Anterior cingulate cortex (tissue), 58 donors: Measurements from ENCODE around the gene SPRR3.
"Not testable (repeated sequence)": the region's sequence is repeated elsewhere in the genome, so short reads cannot be mapped to it uniquely, and the experiment has no call there.

Experiments used
- DNase-seq, 58 donors: peaks; one replicate each; lab custom pipeline; 2025; lab: John Stamatoyannopoulos, UW

Gene SPRR3

DNA sequence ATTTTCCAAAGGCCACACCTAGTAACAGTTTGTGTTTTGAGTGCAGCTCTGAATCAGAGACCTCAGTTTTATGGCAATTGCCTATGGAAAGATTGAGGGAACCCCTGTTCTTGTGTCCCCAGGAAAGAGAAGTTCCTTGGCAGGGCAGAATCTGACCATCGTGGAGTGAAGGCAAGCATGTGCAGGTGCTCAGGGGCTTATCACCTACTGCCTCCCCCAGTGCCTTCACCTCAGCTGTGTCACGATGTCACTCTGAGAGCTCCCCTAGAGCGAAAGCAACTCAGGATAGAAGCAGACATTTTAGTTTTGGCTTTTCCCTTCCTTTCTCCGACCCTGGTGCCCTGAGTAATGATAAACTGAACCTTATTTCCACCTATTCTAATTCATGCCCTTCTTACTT is 19.5 kb upstream of the SPRR3 start:
- DNase-seq = no peak

DNA sequence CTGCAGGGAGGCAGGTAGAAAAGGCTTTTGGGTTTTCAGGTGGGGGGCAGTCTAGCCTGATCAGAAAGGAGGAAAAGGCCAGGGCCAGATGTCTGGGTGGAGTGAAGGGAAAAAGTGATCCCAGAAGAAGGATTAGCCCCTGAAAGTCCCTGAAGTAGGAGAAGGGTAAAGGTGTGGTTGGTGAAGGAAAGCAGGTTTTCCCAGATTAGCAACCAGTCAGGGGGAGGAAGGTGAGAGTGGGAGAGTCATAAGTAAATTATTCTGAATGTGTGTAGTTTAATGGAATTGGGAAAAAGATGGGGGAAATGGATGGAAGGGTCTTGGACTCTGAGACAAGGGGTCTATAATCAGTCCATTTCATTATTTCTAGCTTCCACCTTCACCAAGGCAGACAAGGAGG is 18.3 kb upstream of the SPRR3 start:
- no peak for DNase-seq

DNA sequence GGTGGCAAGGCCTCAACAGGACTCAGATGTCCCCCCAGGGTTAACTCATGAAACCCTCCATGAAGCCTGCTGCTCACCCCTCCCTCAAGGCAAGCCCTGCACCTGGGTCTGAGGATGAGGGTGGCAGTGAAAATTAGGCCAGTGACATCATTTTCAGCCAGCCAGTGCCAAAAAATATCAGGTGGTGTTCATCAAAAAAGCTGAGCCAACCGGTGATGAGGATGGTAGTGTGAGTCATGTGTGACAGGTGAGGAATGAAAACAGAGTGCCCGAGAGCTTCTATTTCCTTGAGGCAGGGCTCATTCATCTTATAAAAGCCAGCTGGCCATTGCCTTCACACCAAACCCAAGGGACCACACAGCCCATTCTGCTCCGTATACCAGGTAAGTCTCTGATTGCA is 17.8 kb upstream of the SPRR3 start, which contains the start of gene SPRR1A:
SPRR1A (plus strand) TSS at position 339 of the 400 bp plus-strand sequence. CDS start 1,150 bp downstream, outside the sequence.
- DNase-seq = no peak

GRCh38 chr1:152986578-152986977 is 15.0 kb upstream of the SPRR3 start:
- DNase-seq = no peak

DNA sequence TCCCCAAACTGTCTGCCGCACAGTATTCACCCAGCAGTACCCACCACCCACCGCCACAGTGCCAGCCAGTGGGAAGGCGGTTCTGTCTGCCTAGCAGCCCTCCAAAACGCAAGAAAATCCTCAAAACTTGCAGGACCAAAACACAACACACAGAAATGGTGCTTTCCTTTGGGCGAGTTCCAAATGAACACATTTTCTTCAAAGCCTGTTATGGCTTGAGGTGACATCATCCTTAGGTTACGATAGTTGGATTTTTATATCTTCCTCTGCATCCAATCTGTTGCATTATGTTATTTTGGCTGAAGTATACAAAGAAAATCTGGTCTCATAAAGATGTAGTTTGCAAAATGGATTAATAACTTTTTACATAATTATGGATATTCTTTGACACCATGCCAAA is 8.4 kb upstream of the SPRR3 start:
- DNase-seq = peak in 1 of 58 donors; percentile 7

DNA sequence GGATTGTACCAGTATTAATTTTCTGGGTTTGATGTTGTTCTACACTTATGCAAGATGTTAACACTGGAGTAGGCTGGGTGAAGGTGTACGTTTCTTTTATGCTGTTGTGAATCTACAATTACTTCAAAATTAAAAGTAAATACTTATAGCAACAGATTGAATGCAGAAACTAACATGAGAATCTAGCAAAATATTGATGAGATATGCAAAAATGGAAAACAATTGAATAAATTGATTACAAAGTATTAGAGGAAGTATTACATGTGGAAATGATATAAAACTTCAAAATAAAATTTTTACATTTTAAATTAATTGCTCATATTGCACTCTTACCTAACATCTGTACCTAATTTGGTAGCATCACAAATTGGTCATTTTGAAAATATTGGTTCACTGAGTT is 5.7 kb upstream of the SPRR3 start:
- no peak for DNase-seq

GRCh38 chr1:152996633-152997400 is 4.7 kb upstream of the SPRR3 start:
- peak in 12 of 58 donors; percentile 1 to 30 (median 6) for DNase-seq

- no peak for DNase-seq
Measured at GRCh38 chr1:152997901-152998300, 3.6 kb upstream of the SPRR3 start.

- DNase-seq = no peak
Measured at GRCh38 chr1:152998476-152998875, 3.1 kb upstream of the SPRR3 start.

- no peak for DNase-seq
Measured at GRCh38 chr1:152999818-153000217, 1.7 kb upstream of the SPRR3 start.

DNA sequence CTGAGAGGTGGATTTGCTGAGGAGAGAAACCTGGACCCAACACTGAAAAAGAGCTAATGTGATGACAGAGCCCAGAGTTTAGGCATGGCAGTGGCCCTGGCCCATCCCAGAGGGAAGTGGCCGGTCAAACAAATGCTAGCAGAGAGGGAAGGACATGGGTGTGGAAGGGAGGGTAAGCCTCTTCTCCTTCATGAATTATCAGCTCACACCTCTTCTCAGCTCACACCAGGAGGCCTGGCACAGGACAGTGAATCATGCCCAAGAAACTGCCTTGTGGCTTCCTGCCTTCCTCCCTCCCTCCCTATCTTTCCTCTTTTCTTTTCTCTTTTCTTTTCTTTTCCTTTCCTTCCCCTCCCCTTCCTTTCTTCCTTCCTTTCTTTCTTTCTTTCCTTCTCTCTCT is 1.3 kb upstream of the SPRR3 start:
- DNase-seq = no peak

DNA sequence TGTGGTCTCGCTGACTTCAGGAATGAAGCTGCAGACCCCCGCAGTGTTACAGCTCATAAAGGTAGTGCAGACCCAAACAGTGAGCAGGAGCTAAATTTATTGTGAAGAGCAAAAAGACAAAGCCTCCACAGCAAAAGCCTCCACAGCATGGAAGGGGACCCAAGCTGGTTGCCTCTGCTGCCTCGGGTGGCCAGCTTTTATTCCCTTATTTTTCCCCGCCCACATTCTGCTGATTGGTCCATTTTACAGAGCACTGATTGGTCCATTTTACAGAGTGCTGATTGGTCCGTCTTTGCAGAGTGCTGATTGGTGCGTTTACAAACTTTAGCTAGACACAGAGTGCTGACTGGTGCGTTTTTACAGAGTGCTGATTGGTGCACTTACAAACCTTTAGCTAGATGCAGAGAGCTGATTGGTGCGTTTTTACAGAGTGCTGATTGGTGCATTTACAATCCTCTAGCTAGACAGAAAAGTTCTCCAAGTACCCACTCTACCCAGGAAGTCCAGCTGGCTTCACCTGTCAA is 9.7 kb downstream of the SPRR3 start:
- not testable (repeated sequence) for DNase-seq

GRCh38 chr1:153021829-153022228 is 20.3 kb downstream of the SPRR3 start:
- DNase-seq = not testable (repeated sequence)

DNA sequence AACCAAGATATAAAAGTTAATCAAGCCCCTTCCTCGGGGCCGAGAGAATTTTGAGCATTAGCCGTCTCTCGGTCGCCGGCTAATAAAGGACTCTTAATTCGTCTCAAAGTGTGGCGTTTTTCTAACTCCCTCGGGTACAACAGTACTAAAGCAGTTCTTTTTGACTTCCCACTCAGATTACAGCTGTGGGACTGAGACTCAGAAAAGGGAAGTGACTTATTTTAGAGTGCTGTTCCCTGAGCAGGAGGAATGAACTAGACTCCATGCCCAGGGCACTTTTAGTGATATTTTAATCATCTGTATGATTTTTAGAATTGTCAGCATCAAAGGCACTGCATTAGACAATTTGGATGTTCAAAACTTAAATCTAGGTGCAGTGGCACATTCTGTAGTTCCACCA is 20.8 kb downstream of the SPRR3 start:
- DNase-seq = not testable (repeated sequence)

- no peak for DNase-seq
Measured at GRCh38 chr1:153023109-153023508, 21.6 kb downstream of the SPRR3 start.

- DNase-seq = no peak
Measured at GRCh38 chr1:153024413-153024812, 22.9 kb downstream of the SPRR3 start.

DNA sequence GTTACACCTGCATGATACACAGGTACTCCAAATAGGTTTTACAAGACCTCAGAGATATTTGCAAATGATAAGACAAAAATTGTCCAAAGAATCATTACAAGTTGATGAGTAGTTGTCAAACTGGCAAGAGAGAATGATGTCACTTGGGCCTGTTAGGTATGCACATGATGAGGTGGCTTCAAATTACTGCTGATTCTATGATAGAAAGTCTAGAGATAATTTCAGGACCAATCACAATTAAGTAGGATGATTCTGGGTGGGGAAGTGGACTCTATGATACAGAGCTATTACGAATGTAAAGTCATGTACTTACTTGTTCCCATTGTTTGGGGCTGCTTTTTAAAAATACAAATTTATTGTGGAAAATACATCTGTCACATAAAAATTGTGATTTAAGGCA is 24.2 kb downstream of the SPRR3 start:
- DNase-seq = no peak

- no peak for DNase-seq
Measured at GRCh38 chr1:153028766-153029165, 27.2 kb downstream of the SPRR3 start.

GRCh38 chr1:153030895-153031294 is 29.3 kb downstream of the SPRR3 start, which contains the start of gene SPRR1B:
Gene SPRR1B (plus strand): TSS chr1:153031203. CDS start chr1:153032346, 1,143 bp downstream.
- DNase-seq = no peak

GRCh38 chr1:153032073-153032472 is 30.5 kb downstream of the SPRR3 start:
- DNase-seq = no peak

- peak in 31 of 58 donors; percentile 1 to 54 (median 10) for DNase-seq
Measured at GRCh38 chr1:153032677-153033308, 31.2 kb downstream of the SPRR3 start.

GRCh38 chr1:153035211-153035610 is 33.7 kb downstream of the SPRR3 start:
- DNase-seq = no peak
